Measurements from ENCODE around the gene CES3. TPM values are rescaled to one million over a fixed set of nuclear protein-coding genes. Genes with fewer than 3 reads are reported as not detected.

CES3 gene
- total RNA-seq, 3 donors from 2014 or later = 86.5 to 264 (median 199) TPM

DNA sequence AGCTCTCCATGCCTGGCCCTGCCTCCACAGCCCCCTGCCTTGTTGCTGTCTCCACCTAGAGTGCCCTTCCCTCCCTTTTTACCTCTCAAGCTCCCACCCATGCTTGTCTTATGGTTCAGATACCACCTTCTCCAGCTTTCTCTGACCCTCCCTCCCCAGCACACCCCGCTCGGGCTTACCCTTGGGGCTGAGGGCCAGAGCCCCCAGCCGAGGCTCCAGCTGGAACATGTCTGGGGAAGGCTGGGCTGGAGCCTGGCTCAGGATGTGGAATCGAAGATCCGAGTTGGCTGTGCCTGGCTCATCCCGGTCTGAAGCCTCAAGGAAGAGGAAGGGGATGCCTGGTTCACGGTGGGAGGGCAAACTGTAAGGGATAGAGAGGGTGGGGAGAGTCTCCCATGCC lies 46.0 kb upstream of the CES3 start:
- intact Hi-C loops (cut with DNase I, micrococcal nuclease) = no loop called here
- Histone ChIP-seq H3K9me3 (no peaks in the 10 kb centered on the region), H3K4me1 (ENCODE audit: low read depth) (no peaks in the 10 kb centered on the region), H3K4me3 (no peak overlapping the region), H3K36me3 (ENCODE audit: low read depth) (no peaks in the 10 kb centered on the region)
- ATAC-seq (no peak), DNase-seq (peak in 1 of 3 donors; percentile 29)
- TF ChIP-seq, protein P1, sequence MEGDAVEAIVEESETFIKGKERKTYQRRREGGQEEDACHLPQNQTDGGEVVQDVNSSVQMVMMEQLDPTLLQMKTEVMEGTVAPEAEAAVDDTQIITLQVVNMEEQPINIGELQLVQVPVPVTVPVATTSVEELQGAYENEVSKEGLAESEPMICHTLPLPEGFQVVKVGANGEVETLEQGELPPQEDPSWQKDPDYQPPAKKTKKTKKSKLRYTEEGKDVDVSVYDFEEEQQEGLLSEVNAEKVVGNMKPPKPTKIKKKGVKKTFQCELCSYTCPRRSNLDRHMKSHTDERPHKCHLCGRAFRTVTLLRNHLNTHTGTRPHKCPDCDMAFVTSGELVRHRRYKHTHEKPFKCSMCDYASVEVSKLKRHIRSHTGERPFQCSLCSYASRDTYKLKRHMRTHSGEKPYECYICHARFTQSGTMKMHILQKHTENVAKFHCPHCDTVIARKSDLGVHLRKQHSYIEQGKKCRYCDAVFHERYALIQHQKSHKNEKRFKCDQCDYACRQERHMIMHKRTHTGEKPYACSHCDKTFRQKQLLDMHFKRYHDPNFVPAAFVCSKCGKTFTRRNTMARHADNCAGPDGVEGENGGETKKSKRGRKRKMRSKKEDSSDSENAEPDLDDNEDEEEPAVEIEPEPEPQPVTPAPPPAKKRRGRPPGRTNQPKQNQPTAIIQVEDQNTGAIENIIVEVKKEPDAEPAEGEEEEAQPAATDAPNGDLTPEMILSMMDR (IDR thresholded peaks at IDR 0.05) = no peak

DNA sequence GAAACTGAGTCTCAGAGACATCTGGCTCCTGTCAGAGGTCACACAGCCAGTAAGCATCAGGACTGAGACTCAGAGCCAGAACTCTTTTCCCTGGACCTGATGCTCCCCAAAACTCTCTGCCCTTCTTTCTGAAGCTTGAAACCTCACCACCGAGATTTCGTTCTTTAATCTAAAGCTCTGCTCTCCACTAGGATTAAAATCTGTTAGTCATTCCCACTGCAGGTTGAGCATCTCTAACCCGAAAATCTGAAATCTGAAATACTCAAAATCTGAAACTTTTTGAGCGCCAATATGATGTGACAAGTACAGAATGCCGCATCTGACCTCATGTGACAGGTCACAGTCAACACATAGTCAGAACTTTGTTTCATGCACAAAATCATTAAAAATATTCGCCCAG lies 44.5 kb upstream of the CES3 start:
- intact Hi-C loops (cut with DNase I, micrococcal nuclease) = no loop called here
- H3K9me3 ChIP-seq = no peaks in the 10 kb centered on the region
- ATAC-seq (no peak), DNase-seq (no peak)
- no peaks in the 10 kb centered on the region for H3K4me1 ChIP-seq (ENCODE audit: low read depth)
- TF ChIP-seq, protein P1 (IDR thresholded peaks at IDR 0.05) = no peak
- no peak overlapping the region for H3K4me3 ChIP-seq
- no peaks in the 10 kb centered on the region for H3K36me3 ChIP-seq (ENCODE audit: low read depth)

DNA sequence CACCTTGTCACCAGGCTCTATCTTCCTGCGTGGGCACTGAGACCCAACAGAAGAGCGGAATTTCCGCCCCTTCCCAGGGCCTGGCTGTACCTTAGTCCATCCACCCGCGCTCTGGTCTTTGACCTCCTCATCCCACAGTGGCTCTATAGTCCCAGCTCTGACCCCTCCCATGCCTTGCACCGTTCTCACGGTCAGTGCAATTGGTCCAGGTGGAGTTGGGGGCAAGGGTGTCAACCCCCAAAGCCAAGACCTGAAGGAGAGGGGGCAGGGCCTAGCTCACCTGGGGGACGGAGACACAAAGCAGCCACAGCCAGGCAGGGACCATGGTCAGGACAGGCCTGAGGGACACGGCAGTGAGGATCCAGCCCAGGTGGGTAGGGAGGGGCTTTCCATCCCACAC lies 43.3 kb upstream of the CES3 start:
- TF ChIP-seq, protein P1 (IDR thresholded peaks at IDR 0.05) = no peak
- no peaks in the 10 kb centered on the region for H3K36me3 ChIP-seq (ENCODE audit: low read depth)
- intact Hi-C loops (cut with DNase I, micrococcal nuclease) = no loop called here
- no peaks in the 10 kb centered on the region for H3K4me1 ChIP-seq (ENCODE audit: low read depth)
- ATAC-seq (no peak), DNase-seq (no peak)
- H3K4me3 ChIP-seq = no peak overlapping the region
- H3K9me3 ChIP-seq = no peaks in the 10 kb centered on the region

DNA sequence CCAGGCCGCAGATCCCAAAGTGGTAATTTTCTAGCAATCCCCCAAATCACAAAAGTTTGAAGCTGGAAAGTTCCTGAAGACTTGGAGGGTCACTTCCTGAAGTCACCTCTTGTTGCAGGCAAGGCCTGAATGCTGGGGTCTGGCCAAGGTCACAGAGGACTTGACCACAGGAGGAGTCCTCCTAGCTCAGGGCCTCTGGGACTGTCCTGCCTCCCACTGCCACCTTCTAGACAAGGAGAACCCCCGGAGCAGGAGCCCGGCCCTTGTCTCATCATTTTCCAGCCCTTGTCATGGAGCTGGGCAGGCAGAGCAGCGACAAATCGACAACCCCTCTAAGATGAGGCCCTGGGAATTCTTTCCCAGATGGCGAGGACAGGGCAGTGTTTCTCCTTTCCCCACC lies 42.7 kb upstream of the CES3 start:
- ATAC-seq = no peak
- Histone ChIP-seq H3K4me3 (no peak overlapping the region), H3K4me1 (ENCODE audit: low read depth) (no peaks in the 10 kb centered on the region), H3K9me3 (no peaks in the 10 kb centered on the region), H3K36me3 (ENCODE audit: low read depth) (no peaks in the 10 kb centered on the region)
- DNase-seq = no peak
- intact Hi-C loops (cut with DNase I, micrococcal nuclease) = no loop called here
- TF ChIP-seq, protein P1 (IDR thresholded peaks at IDR 0.05) = no peak

DNA sequence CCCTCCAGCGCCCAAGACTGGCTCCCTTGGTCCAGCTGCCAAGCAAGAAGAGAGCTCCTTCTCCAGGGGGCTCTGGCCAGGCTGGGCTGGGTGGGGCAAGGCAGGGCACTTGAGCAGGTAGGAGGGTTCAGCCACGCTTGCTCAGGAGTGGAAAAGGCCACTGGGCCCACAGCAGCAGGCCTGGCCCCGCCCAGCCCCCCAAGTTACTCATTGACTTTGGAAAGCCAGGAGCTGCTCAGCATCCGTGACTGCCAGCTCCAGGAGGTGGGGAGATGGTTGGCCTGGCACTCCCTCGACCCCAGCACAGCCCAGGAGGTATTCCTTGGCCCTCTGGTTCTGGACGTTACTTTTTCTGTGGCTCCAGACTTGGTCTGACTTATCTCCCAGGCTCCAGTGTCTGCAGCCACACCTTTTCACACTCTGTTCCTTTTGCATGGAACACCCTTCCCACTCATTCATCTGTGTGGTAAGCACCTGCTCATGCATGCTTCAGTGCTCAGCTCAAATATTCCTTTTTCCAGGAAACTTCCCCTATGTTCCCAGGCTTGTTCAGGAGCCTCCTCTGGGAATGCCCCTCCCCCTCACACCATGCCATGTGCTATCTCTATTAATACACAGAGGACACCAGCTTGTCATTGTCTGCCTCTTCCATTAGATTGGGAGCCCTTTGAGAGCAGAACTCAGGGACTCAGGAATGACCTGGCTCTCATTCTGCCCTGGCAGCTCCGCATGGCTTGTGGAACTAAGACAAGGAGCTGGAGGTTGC lies 42.1 kb upstream of the CES3 start, which contains the start of gene CDH16:
TSS of gene CDH16 (minus strand) at position 83 of the 766 bp plus-strand sequence. CDS start 820 bp downstream, outside the sequence.
- intact Hi-C loops (cut with DNase I, micrococcal nuclease) = no loop called here
- no peaks in the 10 kb centered on the region for H3K9me3 ChIP-seq
- no peaks in the 10 kb centered on the region for H3K4me1 ChIP-seq (ENCODE audit: low read depth)
- no peak for DNase-seq
- TF ChIP-seq, protein P1 (IDR thresholded peaks at IDR 0.05) = no peak
- peak; percentile 58 for ATAC-seq
- H3K4me3 ChIP-seq = no peak within 1 kb of the TSS
- H3K36me3 ChIP-seq (ENCODE audit: low read depth) = no peaks in the 10 kb centered on the region
